Lower lobe of right lung (tissue), 2 donors: ENCODE measurements around the gene NPL. TPM values are rescaled to one million over a fixed set of nuclear protein-coding genes. Genes with fewer than 3 reads are reported as not detected.

Source experiments
- ATAC-seq, 2 donors: fragments of 200-7000 bp; cut with Tn5 transposase; one replicate each; pipeline ENCODE4 v1.9.1; 2020 to 2022; ENCODE audit warnings: mild to moderate bottlenecking in 2 of 2, moderate library complexity in 2 of 2
- DNase-seq: peaks from one replicate; pipeline ENCODE4 v3.0.0-alpha.2; 2020
- H3K27ac ChIP-seq: fragments of 200-600 bp; one replicate; pipeline ENCODE4 v1.8.0; 2022
- H3K27me3 ChIP-seq: fragments of 200-600 bp; one replicate; pipeline ENCODE4 v1.8.0; 2022; ENCODE audit warnings: low read depth
- H3K36me3 ChIP-seq: fragments of 200-600 bp; one replicate; pipeline ENCODE4 v1.8.0; 2022; ENCODE audit warnings: mild to moderate bottlenecking
- H3K4me1 ChIP-seq: fragments of 200-600 bp; one replicate; pipeline ENCODE4 v1.8.0; 2022
- H3K4me3 ChIP-seq: fragments of 200-600 bp; one replicate; pipeline ENCODE4 v1.8.0; 2022; ENCODE audit warnings: mild to moderate bottlenecking
- H3K9me3 ChIP-seq: fragments of 200-600 bp; one replicate; pipeline ENCODE4 v1.8.0; 2022
- CTCF ChIP-seq: fragments of 200-600 bp; IDR thresholded peaks from one replicate; pipeline ENCODE4 v1.8.0; 2022; ENCODE audit warnings: antibody characterized with exemption, mild to moderate bottlenecking
- intact Hi-C: fragments of 100-400 bp; cut with DNase I; formaldehyde crosslinking; loops from one replicate; pipeline ENCODE4 v1.11.0; 2022
- total RNA-seq: library from RNA; stranded (reverse); fragmentation: NEBNext Ultra II Directional; extraction: Animal tissue kit (Norgen Biotek cat#: 25700); gene quantifications from one replicate; pipeline ENCODE4 v1.2.1, GENCODE V29; 2021
- donor health status: DM: no; HTN: yes; CAD: no; lungs with severe emphysema.

NPL gene
- total RNA-seq, 1 donor from 2014 or later, result 48.7 TPM

DNA sequence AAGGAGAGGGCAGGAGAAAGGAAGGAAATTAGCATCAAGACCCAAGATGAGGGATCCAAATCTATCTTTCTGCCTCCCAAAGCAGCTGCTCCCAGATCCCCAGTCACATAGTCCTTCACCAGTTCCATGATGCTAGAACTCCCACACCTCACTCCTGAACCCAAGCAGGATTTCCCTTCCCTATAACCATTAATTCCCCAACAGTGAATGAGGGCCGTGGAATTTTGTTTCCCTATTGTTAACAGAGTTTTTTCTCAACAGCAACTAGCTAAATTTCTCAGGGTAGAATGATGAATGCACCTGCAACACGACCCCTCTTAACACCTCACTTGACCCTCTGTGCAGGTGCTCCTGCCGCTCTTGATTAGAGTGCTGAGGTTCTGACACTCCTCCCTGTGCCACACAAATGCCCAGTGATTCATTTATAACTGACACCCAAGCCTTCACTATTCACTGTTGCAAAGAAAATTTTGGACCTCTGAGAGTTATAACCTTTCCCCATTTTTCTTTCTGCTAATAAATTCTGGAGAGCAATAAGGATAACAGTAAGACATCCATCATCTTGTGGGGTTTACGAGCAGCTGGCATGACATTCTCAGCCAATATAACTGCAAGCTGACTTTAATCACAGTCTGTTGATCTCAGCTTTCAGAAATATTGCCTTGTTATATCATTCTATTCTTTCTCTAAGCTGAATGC, 25.4 kb upstream of the NPL start:
- TF ChIP-seq CTCF, result no peak

DNA sequence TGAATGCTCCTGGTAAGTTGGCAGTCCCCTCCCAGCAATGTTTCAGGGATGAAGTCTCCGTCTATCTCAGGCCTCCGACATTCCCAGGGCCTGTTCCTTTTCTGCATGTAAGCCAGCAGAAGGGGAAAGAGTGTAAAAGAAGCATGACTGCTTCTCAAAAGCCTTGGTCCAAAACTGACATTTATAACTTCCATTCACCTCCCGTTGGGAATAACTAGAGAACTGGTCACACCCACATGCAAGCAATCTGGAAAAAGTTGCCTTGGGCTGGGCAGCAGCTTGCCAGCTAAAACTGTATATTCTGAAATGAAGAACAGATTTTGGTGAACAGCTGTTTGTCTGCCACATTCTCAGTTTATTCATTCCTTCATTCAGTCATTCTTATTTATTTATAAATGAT, 24.2 kb upstream of the NPL start:
- DNase-seq (no peak), ATAC-seq (no peak)
- intact Hi-C loops, result no loop called here

More for the DNA sequence above, 25.4 kb upstream of the NPL start:
- no peaks in the 10 kb centered on the region for H3K9me3 ChIP-seq
- ATAC-seq, result no peak
- intact Hi-C loops, result no loop called here
- H3K36me3 ChIP-seq, result no peaks in the 10 kb centered on the region
- H3K4me1 ChIP-seq, result no peaks in the 10 kb centered on the region
- no peaks in the 10 kb centered on the region for H3K27me3 ChIP-seq
- no peak overlapping the region for H3K4me3 ChIP-seq
- no peak for DNase-seq
- H3K27ac ChIP-seq, result no peak overlapping the region

DNA sequence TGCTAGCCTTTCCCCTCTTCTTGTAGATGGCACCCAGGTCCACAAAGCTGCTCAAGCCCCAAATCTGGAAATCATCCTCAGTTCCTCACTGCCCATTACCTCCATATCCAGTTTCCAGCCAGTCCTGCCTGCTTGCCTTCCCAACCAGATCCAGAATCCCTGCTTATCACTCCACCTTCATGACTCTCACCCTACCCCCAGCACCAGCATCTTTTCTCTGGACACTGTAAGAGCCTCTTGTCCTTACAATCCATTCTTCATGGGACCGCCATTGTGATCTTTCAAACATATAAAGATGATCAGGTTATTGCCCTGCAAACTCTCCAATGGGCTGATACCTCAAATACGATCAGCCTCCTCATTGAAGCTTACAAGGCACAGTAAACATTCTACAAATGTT, 23.5 kb upstream of the NPL start:
- no peaks in the 10 kb centered on the region for H3K9me3 ChIP-seq
- H3K36me3 ChIP-seq, result no peaks in the 10 kb centered on the region
- H3K4me3 ChIP-seq, result no peak overlapping the region
- intact Hi-C loops, result no loop called here
- H3K27me3 ChIP-seq, result no peaks in the 10 kb centered on the region
- DNase-seq, result no peak
- H3K4me1 ChIP-seq, result no peaks in the 10 kb centered on the region
- TF ChIP-seq CTCF, result no peak
- ATAC-seq, result no peak
- no peak overlapping the region for H3K27ac ChIP-seq

More for the DNA sequence above, 24.2 kb upstream of the NPL start:
- no peaks in the 10 kb centered on the region for H3K36me3 ChIP-seq
- H3K9me3 ChIP-seq, result no peaks in the 10 kb centered on the region
- no peak overlapping the region for H3K27ac ChIP-seq
- no peak for TF ChIP-seq CTCF
- H3K4me3 ChIP-seq, result no peak overlapping the region
- H3K4me1 ChIP-seq, result no peaks in the 10 kb centered on the region
- H3K27me3 ChIP-seq, result no peaks in the 10 kb centered on the region

DNA sequence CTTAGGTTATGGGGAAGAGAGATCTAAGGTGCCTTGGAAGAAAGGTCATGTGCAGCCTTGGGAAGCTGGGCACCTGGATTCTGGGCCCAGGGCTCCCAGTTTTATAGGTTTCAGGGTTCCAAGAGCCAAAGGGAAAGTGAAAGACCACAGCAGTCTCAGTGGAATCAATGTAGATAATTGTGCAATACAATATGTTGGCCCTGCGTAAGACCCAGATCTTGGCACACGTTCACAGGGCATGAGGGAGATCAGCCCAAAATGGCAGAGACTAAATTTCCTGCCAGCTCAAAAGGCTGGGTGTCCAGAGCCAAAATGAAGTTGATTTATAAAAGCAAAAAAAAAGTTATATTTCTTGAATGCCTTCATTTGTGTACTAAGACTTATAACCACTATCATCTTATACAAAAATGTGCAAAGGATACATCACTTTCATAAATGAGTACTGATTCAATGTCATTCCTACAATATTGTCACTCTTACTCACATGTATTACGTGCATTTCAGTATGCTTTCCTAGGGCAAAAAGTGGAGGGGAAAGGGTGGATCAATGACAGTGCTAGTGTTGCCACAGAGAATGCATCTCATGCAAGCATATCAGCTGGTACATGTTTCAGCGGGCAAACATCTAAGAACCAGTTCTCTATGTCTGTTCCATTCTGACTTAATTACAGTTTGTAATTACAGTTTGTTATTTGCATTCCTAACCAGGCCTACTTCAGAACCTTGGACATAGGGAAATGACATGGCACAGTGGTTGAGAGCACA, 22.5 kb upstream of the NPL start:
- intact Hi-C loops, result no loop called here
- no peaks in the 10 kb centered on the region for H3K36me3 ChIP-seq
- no peaks in the 10 kb centered on the region for H3K4me1 ChIP-seq
- no peaks in the 10 kb centered on the region for H3K9me3 ChIP-seq
- no peak overlapping the region for H3K27ac ChIP-seq
- TF ChIP-seq CTCF, result no peak
- ATAC-seq (no peak), DNase-seq (no peak)
- no peak overlapping the region for H3K4me3 ChIP-seq
- H3K27me3 ChIP-seq, result no peaks in the 10 kb centered on the region

DNA sequence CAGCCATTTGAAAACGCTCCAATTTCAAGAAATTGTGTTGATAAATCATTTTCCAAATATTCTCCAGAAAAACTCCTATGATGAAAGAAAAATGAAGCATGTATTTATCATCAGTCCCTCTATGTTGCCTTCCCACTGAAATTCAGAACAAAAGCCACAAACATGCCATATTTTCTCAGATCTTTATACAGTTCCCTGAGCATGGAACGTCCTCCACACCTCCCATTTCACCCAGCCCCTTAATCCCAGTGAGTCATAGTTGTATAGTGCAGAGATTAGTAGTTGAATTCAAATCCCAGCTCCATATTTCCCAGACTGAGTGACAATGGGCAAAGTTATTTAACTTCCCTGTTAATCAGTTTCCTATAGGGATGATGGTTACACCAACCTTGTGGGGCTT, 20.6 kb upstream of the NPL start:
- ATAC-seq (no peak), DNase-seq (no peak)
- Histone ChIP-seq H3K27me3 (no peaks in the 10 kb centered on the region), H3K4me3 (no peak overlapping the region), H3K4me1 (no peaks in the 10 kb centered on the region), H3K36me3 (no peaks in the 10 kb centered on the region), H3K9me3 (no peaks in the 10 kb centered on the region), H3K27ac (no peak overlapping the region)
- intact Hi-C loops, result no loop called here
- TF ChIP-seq CTCF, result no peak
